Liver (tissue), 3 donors: ENCODE data around the gene FTCD.

Source experiments
- CTCF ChIP-seq: fragments of 150-350 bp; IDR thresholded peaks from 2 replicates; pipeline ENCODE4 v1.5.1; 2017; ENCODE audit warnings: improper control_type of control experiment, low read depth, low read length; ENCODE audit not compliant: missing input control
- NR2F2 ChIP-seq: IDR thresholded peaks from 2 replicates; pipeline ENCODE4 v1.6.1; 2016; ENCODE audit warnings: antibody characterized with exemption
- donor health status: healthy.
- donor health status: healthy.

- TF ChIP-seq CTCF (no peak), NR2F2 (no peak)
Measured at GRCh38 chr21:46202592-46203202, 47.3 kb upstream of the FTCD start.
